ENCODE data around the gene GOSR2.
A peak's percentile ranks its signal among the peaks of the same experiment; 100 is the strongest.

The GOSR2 gene

GRCh38 chr17:46922804-46923635, at the start of gene GOSR2:
TSS of gene GOSR2 (plus strand) at chr17:46923160. CDS start at chr17:46923193, 33 bp downstream.
- DNase-seq: peak; percentile 96

- DNase-seq: no peak
These were observed 48.9 kb upstream of the GOSR2 start for GRCh38 chr17:46873941-46874645.

GRCh38 chr17:46874906-46875305, 48.1 kb upstream of the GOSR2 start:
- DNase-seq: no peak

GRCh38 chr17:46875849-46876352, 47.1 kb upstream of the GOSR2 start:
- no peak for DNase-seq

GRCh38 chr17:46876353-46876887, 46.5 kb upstream of the GOSR2 start:
- peak; percentile 94 for DNase-seq

- DNase-seq: no peak
These were observed 46.0 kb upstream of the GOSR2 start for GRCh38 chr17:46876926-46877325.

GRCh38 chr17:46877466-46877865, 45.5 kb upstream of the GOSR2 start:
- no peak for DNase-seq

GRCh38 chr17:46878055-46878454, 44.9 kb upstream of the GOSR2 start:
- DNase-seq: no peak

GRCh38 chr17:46879101-46879500, 43.9 kb upstream of the GOSR2 start:
- DNase-seq: no peak

- DNase-seq: no peak
These were observed 41.9 kb upstream of the GOSR2 start for GRCh38 chr17:46881015-46881414.

GRCh38 chr17:46882666-46883065, 40.3 kb upstream of the GOSR2 start:
- DNase-seq: no peak

- no peak for DNase-seq
These were observed 39.0 kb upstream of the GOSR2 start for GRCh38 chr17:46883871-46884520.

GRCh38 chr17:46884552-46884951, 38.4 kb upstream of the GOSR2 start:
- no peak for DNase-seq

GRCh38 chr17:46885415-46886309, 37.3 kb upstream of the GOSR2 start:
- no peak for DNase-seq

GRCh38 chr17:46886310-46886663, 36.7 kb upstream of the GOSR2 start:
- no peak for DNase-seq

GRCh38 chr17:46887717-46888116, 35.2 kb upstream of the GOSR2 start:
- DNase-seq: no peak

- no peak for DNase-seq
These were observed 34.2 kb upstream of the GOSR2 start for GRCh38 chr17:46888727-46889126.

GRCh38 chr17:46889519-46889918, 33.4 kb upstream of the GOSR2 start:
- DNase-seq: no peak

GRCh38 chr17:46889992-46890564, 32.9 kb upstream of the GOSR2 start:
- no peak for DNase-seq

- DNase-seq: no peak
These were observed 32.3 kb upstream of the GOSR2 start for GRCh38 chr17:46890638-46891037.

- DNase-seq: no peak
These were observed 30.7 kb upstream of the GOSR2 start for GRCh38 chr17:46892192-46892703.

- DNase-seq: no peak
These were observed 28.9 kb upstream of the GOSR2 start for GRCh38 chr17:46894024-46894423.
